IMR-90 (cell line): ENCODE results near the gene SESN2. TPM values are rescaled to one million over a fixed set of nuclear protein-coding genes. Genes with fewer than 3 reads are reported as not detected.

Experiments used
- ATAC-seq: fragments of 200-7000 bp; cut with Tn5 transposase; 2 replicates; pipeline ENCODE4 v1.9.1; 2020; ENCODE audit warnings: low read depth, mild to moderate bottlenecking, moderate library complexity
- BruUV-seq: library from RNA; stranded (reverse); fragments of 400-500 nt; replicated peaks from 2 replicates; lab custom pipeline; 2021; lab: Mats Ljungman, UMichigan
- CTCF ChIA-PET: fragments of 300-600 bp; formaldehyde crosslinking; extraction: SDS; loops from one replicate; lab custom pipeline; 2021; ENCODE audit warnings: antibody characterized with exemption; lab: Yijun Ruan, JAX
- POLR2A ChIA-PET: fragments of 300-600 bp; sonication (Branson Sonifier 250); formaldehyde crosslinking; loops from one replicate; lab custom pipeline; 2022; ENCODE audit warnings: antibody characterized with exemption; ENCODE audit not compliant: unreplicated experiment; lab: Charles Lee
- DNase-seq: peaks from one replicate; pipeline ENCODE4 v3.0.0; 2013
- H2AFZ ChIP-seq: replicated peaks from 2 replicates; pipeline ENCODE3; 2013; ENCODE audit warnings: low read length, mild to moderate bottlenecking; ENCODE audit not compliant: poor library complexity
- H2AK5ac ChIP-seq: 2 replicates; pipeline ENCODE4 v1.6.1; 2013; ENCODE audit warnings: low read depth, low read length, inconsistent platforms
- H2AK9ac ChIP-seq: replicated peaks from 2 replicates; pipeline ENCODE3; 2013; ENCODE audit warnings: mild to moderate bottlenecking, low read depth, low read length, moderate library complexity; ENCODE audit not compliant: poor library complexity
- H2BK120ac ChIP-seq: 2 replicates; pipeline ENCODE4 v1.6.1; 2013; ENCODE audit warnings: low read depth, low read length, inconsistent platforms
- H2BK15ac ChIP-seq: 3 replicates; pipeline ENCODE4 v1.6.1; 2013; ENCODE audit warnings: low read depth, low read length, inconsistent platforms
- H2BK20ac ChIP-seq: 2 replicates; pipeline ENCODE4 v1.6.1; 2013; ENCODE audit warnings: low read depth, mild to moderate bottlenecking, inconsistent platforms, low read length, moderate library complexity
- H2BK5ac ChIP-seq: 2 replicates; pipeline ENCODE4 v1.6.1; 2013; ENCODE audit warnings: mild to moderate bottlenecking, low read depth, low read length, inconsistent platforms; ENCODE audit not compliant: poor library complexity, severe bottlenecking
- H3K14ac ChIP-seq: replicated peaks from 2 replicates; pipeline ENCODE4 v1.6.1; 2013; ENCODE audit warnings: low read depth, low read length, inconsistent platforms
- H3K18ac ChIP-seq: 2 replicates; pipeline ENCODE4 v1.6.1; 2013; ENCODE audit warnings: low read depth, low read length, control low read depth
- H3K23ac ChIP-seq: 2 replicates; pipeline ENCODE4 v1.6.1; 2013; ENCODE audit warnings: low read depth, low read length, inconsistent platforms
- H3K27ac ChIP-seq: 2 replicates; pipeline ENCODE4 v1.5.1; 2013; ENCODE audit warnings: mild to moderate bottlenecking, control low read depth, low read length; ENCODE audit not compliant: insufficient read depth
- H3K27me3 ChIP-seq: 2 replicates; pipeline ENCODE4 v1.6.1; 2013; ENCODE audit warnings: low read length; ENCODE audit not compliant: control insufficient read depth, insufficient read depth
- H3K36me3 ChIP-seq: 2 replicates; pipeline ENCODE4 v1.6.1; 2013; ENCODE audit warnings: low read length, mixed read lengths; ENCODE audit not compliant: control insufficient read depth, insufficient read depth
- H3K4ac ChIP-seq: 2 replicates; pipeline ENCODE4 v1.6.1; 2013; ENCODE audit warnings: low read depth, low read length, inconsistent platforms
- H3K4me1 ChIP-seq: 2 replicates; pipeline ENCODE4 v1.6.1; 2013; ENCODE audit warnings: low read length, mixed read lengths; ENCODE audit not compliant: control insufficient read depth, insufficient read depth
- H3K4me2 ChIP-seq: 2 replicates; pipeline ENCODE4 v1.6.1; 2013; ENCODE audit warnings: low read depth, mild to moderate bottlenecking, control low read depth, low read length, moderate library complexity
- H3K4me3 ChIP-seq: 2 replicates; pipeline ENCODE4 v1.5.1; 2013; ENCODE audit warnings: low read depth, mild to moderate bottlenecking, control low read depth, low read length, moderate library complexity; ENCODE audit not compliant: insufficient read depth
- H3K56ac ChIP-seq: 2 replicates; pipeline ENCODE4 v1.6.1; 2013; ENCODE audit warnings: low read length, inconsistent platforms; ENCODE audit not compliant: insufficient read depth; ENCODE audit errors: extremely low read depth
- H3K79me1 ChIP-seq, 2 experiments: 2 replicates each; pipeline ENCODE4 v1.6.1; 2013; ENCODE audit warnings: low read length in 2 of 2, inconsistent platforms in 1 of 2, low read depth in 1 of 2
- H3K9ac ChIP-seq: 2 replicates; pipeline ENCODE4 v1.6.1; 2013; ENCODE audit warnings: low read depth, low read length, control low read depth
- H3K9me1 ChIP-seq: 2 replicates; pipeline ENCODE4 v1.6.1; 2013; ENCODE audit warnings: low read length, inconsistent platforms; ENCODE audit not compliant: insufficient read depth
- H3K9me3 ChIP-seq: 2 replicates; pipeline ENCODE4 v1.6.1; 2013; ENCODE audit warnings: low read length; ENCODE audit not compliant: control insufficient read depth, insufficient read depth
- H4K20me1 ChIP-seq: 2 replicates; pipeline ENCODE4 v1.6.1; 2013; ENCODE audit warnings: low read length, inconsistent platforms; ENCODE audit not compliant: insufficient read depth
- H4K5ac ChIP-seq: 2 replicates; pipeline ENCODE4 v1.6.1; 2013; ENCODE audit warnings: mild to moderate bottlenecking, low read depth, low read length, control low read depth
- H4K8ac ChIP-seq, 2 experiments: 2 replicates each; pipeline ENCODE4 v1.6.1; 2013; ENCODE audit warnings: low read depth in 2 of 2, low read length in 2 of 2, control low read depth in 1 of 2, inconsistent platforms in 1 of 2
- H4K91ac ChIP-seq: 2 replicates; pipeline ENCODE4 v1.6.1; 2013; ENCODE audit warnings: low read depth, low read length, inconsistent platforms; ENCODE audit not compliant: insufficient read depth
- BHLHE40 ChIP-seq: fragments of 150-350 bp; IDR thresholded peaks from 2 replicates; pipeline ENCODE4 v1.6.1; 2016; ENCODE audit warnings: mild to moderate bottlenecking, low read depth, low read length
- MAZ ChIP-seq: IDR thresholded peaks from 2 replicates; pipeline ENCODE4 v1.6.1; 2012; ENCODE audit warnings: low read depth, mild to moderate bottlenecking, low read length, improper control_type of control experiment, moderate library complexity, borderline replicate concordance
- RAD21 ChIP-seq: IDR thresholded peaks from 2 replicates; pipeline ENCODE4 v1.6.1; 2012; ENCODE audit warnings: low read length, improper control_type of control experiment
- WGBS, 2 experiments: methylation state at CpG; one replicate each; pipeline versions ENCODE4 v1.1.5 to v1.1.7; 2013; ENCODE audit warnings: missing lambda C conversion rate in 2 of 2; ENCODE audit not compliant: insufficient read length in 1 of 2; ENCODE audit errors: extremely low coverage in 2 of 2; 5-methylcytosine and 5-hydroxymethylcytosine counted together
- dilution Hi-C: fragments of 300-500 bp; cut with HindIII; formaldehyde crosslinking; loops from one replicate; pipeline ENCODE4 v1.14.3; 2018; ENCODE audit warnings: low sequenced_read_pairs; ENCODE audit not compliant: unreplicated experiment
- in situ Hi-C: fragments of 300-500 bp; cut with MboI; formaldehyde crosslinking; loops from 3 replicates; pipeline ENCODE4 v1.14.3; 2019; ENCODE audit warnings: low sequenced_read_pairs, inconsistent platforms, mixed read lengths
- intact Hi-C: fragments of 100-400 bp; cut with micrococcal nuclease; formaldehyde crosslinking; loops from 2 replicates; pipeline ENCODE4 v1.10.0; 2022
- polyA plus RNA-seq, 3 experiments: library from polyadenylated mRNA; depleted of rRNA; stranded (reverse); fragments of >200 nt; gene quantifications; 2 replicates each; pipeline ENCODE4 v1.2.3, GENCODE V29; 2012; ENCODE audit warnings: low replicate concordance in 1 of 3
- total RNA-seq: library from RNA; depleted of rRNA; stranded (reverse); fragments of >200 nt; gene quantifications from 2 replicates; pipeline ENCODE4 v1.2.3, GENCODE V29; 2012

The SESN2 gene
- total and polyA plus RNA-seq, 2 of the 4 experiments (the other 2 are of a cell fraction), result 10.2 to 20.9 TPM

GRCh38 chr1:28265577-28265976 is 6.3 kb downstream of the SESN2 start:
- no peak overlapping the region for H4K5ac ChIP-seq
- H2BK5ac ChIP-seq, result no peak overlapping the region
- CTCF ChIA-PET, result no interaction called here
- H2AK9ac ChIP-seq, result no peak overlapping the region
- H3K9ac ChIP-seq, result no peak overlapping the region
- no peak overlapping the region for H3K27ac ChIP-seq
- H3K4me2 ChIP-seq, result no peak overlapping the region
- WGBS, 2 experiments, result no CpG with 5 or more reads among the region's 8 CpGs
- H2BK20ac ChIP-seq, result no peak overlapping the region
- H3K18ac ChIP-seq, result no peak overlapping the region
- H3K9me3 ChIP-seq, result no peaks in the 10 kb centered on the region
- DNase-seq (no peak), ATAC-seq (no peak)
- H3K79me1 ChIP-seq, result peaks cover 7 to 78% of the 10 kb centered on the region in 2 experiments
- TF ChIP-seq MAZ (no peak), BHLHE40 (no peak), RAD21 (no peak)
- POLR2A ChIA-PET, result no interaction called here
- H3K27me3 ChIP-seq, result no peaks in the 10 kb centered on the region
- H3K23ac ChIP-seq, result no peak overlapping the region
- no peak overlapping the region for H4K91ac ChIP-seq
- dilution Hi-C loops, result no loop called here
- no peak overlapping the region for H2BK120ac ChIP-seq
- peaks cover 9% of the 10 kb centered on the region; the same call in 1 of the 2 replicates for H3K36me3 ChIP-seq
- H4K8ac ChIP-seq, result no peak overlapping the region
- no peak overlapping the region for H2AK5ac ChIP-seq
- in situ Hi-C loops, result no loop called here
- H2BK15ac ChIP-seq, result no peak overlapping the region
- no peak overlapping the region for H2AFZ ChIP-seq
- H3K9me1 ChIP-seq, result peaks cover 31% of the 10 kb centered on the region
- intact Hi-C loops, result no loop called here
- BruUV-seq, result no TSS peak
- no peak overlapping the region for H3K4ac ChIP-seq
- peaks cover 18% of the 10 kb centered on the region for H3K4me1 ChIP-seq
- H3K56ac ChIP-seq, result no peak overlapping the region
- H4K20me1 ChIP-seq, result peaks cover 100% of the 10 kb centered on the region
- H3K14ac ChIP-seq, result no peak overlapping the region
- H3K4me3 ChIP-seq, result no peak overlapping the region
